Smooth muscle cell (in vitro differentiated cells): ENCODE data around the gene HINT3. TPM values are rescaled to one million over a fixed set of nuclear protein-coding genes. Genes with fewer than 3 reads are reported as not detected.

ENCODE experiments used
- DNase-seq: peaks from one replicate; lab custom pipeline; 2025; ENCODE audit not compliant: unreplicated experiment; lab: John Stamatoyannopoulos, UW
- H2AFZ ChIP-seq: fragments of 200-600 bp; sonication (generic); 2 replicates; pipeline ENCODE4 v1.6.0; 2016; ENCODE audit warnings: antibody characterized with exemption, low read depth, mild to moderate bottlenecking
- H3F3A ChIP-seq: fragments of 200-600 bp; sonication (generic); 2 replicates; pipeline ENCODE4 v1.6.0; 2017; ENCODE audit warnings: antibody characterized with exemption, low read depth
- H3K27ac ChIP-seq: fragments of 200-600 bp; sonication (generic); 2 replicates; pipeline ENCODE4 v1.5.1; 2016; ENCODE audit warnings: low read depth, mild to moderate bottlenecking
- H3K27me3 ChIP-seq: fragments of 200-600 bp; sonication (generic); 2 replicates; pipeline ENCODE4 v1.6.1; 2016; ENCODE audit warnings: low read depth, mild to moderate bottlenecking
- H3K36me3 ChIP-seq: fragments of 200-600 bp; sonication (generic); 2 replicates; pipeline ENCODE4 v1.5.1; 2016; ENCODE audit warnings: low read depth
- H3K4me1 ChIP-seq: fragments of 200-600 bp; sonication (generic); 2 replicates; pipeline ENCODE4 v1.5.1; 2016; ENCODE audit warnings: low read depth
- H3K4me2 ChIP-seq: fragments of 200-600 bp; sonication (generic); 2 replicates; pipeline ENCODE4 v1.6.0; 2016; ENCODE audit warnings: mild to moderate bottlenecking
- H3K4me3 ChIP-seq: fragments of 200-600 bp; sonication (generic); 2 replicates; pipeline ENCODE4 v1.5.1; 2016; ENCODE audit warnings: mild to moderate bottlenecking
- H3K79me2 ChIP-seq: fragments of 200-600 bp; sonication (generic); 2 replicates; pipeline ENCODE4 v1.6.0; 2016; ENCODE audit warnings: low read depth, mild to moderate bottlenecking
- H3K9ac ChIP-seq: fragments of 200-600 bp; sonication (generic); 2 replicates; pipeline ENCODE4 v1.6.0; 2016; ENCODE audit warnings: low read depth
- H3K9me3 ChIP-seq: fragments of 200-600 bp; sonication (generic); replicated peaks from 2 replicates; pipeline ENCODE4 v1.5.1; 2016; ENCODE audit warnings: low read depth
- H4K20me1 ChIP-seq: fragments of 200-600 bp; sonication (generic); 2 replicates; pipeline ENCODE4 v1.6.0; 2016; ENCODE audit warnings: low read depth
- CTCF ChIP-seq: fragments of 200-600 bp; sonication (generic); IDR thresholded peaks from 2 replicates; pipeline ENCODE4 v1.5.1; 2017; ENCODE audit warnings: borderline replicate concordance, mild to moderate bottlenecking, antibody characterized with exemption; ENCODE audit not compliant: insufficient read depth, poor library complexity, severe bottlenecking
- WGBS: methylation state at CpG from one replicate; pipeline ENCODE4 v1.1.7; 2016; ENCODE audit warnings: low lambda C conversion rate; 5-methylcytosine and 5-hydroxymethylcytosine counted together
- polyA plus RNA-seq: library from polyadenylated mRNA; unstranded; fragments of >200 nt; fragmentation: Nextera tagmentation; extraction: Ambion mirVana; gene quantifications from 2 replicates; pipeline ENCODE4 v1.2.1, GENCODE V29; 2016
- total RNA-seq: library from RNA; depleted of rRNA; stranded (reverse); fragments of >200 nt; gene quantifications from 2 replicates; pipeline ENCODE4 v1.2.3, GENCODE V29; 2014

Gene HINT3
- total and polyA plus RNA-seq, 2 experiments from 2014 or later, result 6.8 to 13.1 TPM

GRCh38 chr6:125955973-125956372 is 597 bp upstream of the HINT3 start:
- peaks cover 4% of the 10 kb centered on the region for H3F3A ChIP-seq
- TF ChIP-seq CTCF, result no peak
- H3K9me3 ChIP-seq, result no peaks in the 10 kb centered on the region
- H3K4me2 ChIP-seq, result peak overlapping the region; percentile 86
- peaks cover 11% of the 10 kb centered on the region for H3K4me1 ChIP-seq
- H3K27me3 ChIP-seq, result no peaks in the 10 kb centered on the region
- DNase-seq, result no peak
- WGBS, result 49% methylated on average over 5 of the region's 5 CpGs
- no peaks in the 10 kb centered on the region for H3K36me3 ChIP-seq
- peak overlapping the region; percentile 37 for H3K9ac ChIP-seq
- peak overlapping the region; percentile 53 for H3K27ac ChIP-seq
- peaks cover 33% of the 10 kb centered on the region for H3K79me2 ChIP-seq
- peak overlapping the region; percentile 98 for H3K4me3 ChIP-seq
- H4K20me1 ChIP-seq, result no peaks in the 10 kb centered on the region
- H2AFZ ChIP-seq, result peak overlapping the region; percentile 58

GRCh38 chr6:125957391-125957693 is 772 bp downstream of the HINT3 start:
- Histone ChIP-seq H3K27ac (peak overlapping the region; percentile 82), H3K79me2 (peaks cover 34% of the 10 kb centered on the region), H3K9ac (peak overlapping the region; percentile 91), H3K4me3 (peak overlapping the region; percentile 98), H3K4me2 (peak overlapping the region; percentile 86), H3K9me3 (no peaks in the 10 kb centered on the region), H3K36me3 (no peaks in the 10 kb centered on the region), H3K4me1 (peaks cover 11% of the 10 kb centered on the region), H3K27me3 (no peaks in the 10 kb centered on the region), H2AFZ (peak overlapping the region; percentile 100), H3F3A (no peaks in the 10 kb centered on the region), H4K20me1 (no peaks in the 10 kb centered on the region)
- 22% methylated on average over 3 of the region's 3 CpGs for WGBS
- no peak for TF ChIP-seq CTCF
- no peak for DNase-seq

- Histone ChIP-seq H3K27me3 (no peaks in the 10 kb centered on the region), H3K4me2 (peak overlapping the region; percentile 86), H3K27ac (peak overlapping the region; percentile 82), H3K79me2 (peaks cover 39% of the 10 kb centered on the region), H4K20me1 (no peaks in the 10 kb centered on the region), H3F3A (no peaks in the 10 kb centered on the region), H2AFZ (peak overlapping the region; percentile 100), H3K4me3 (peak overlapping the region; percentile 98), H3K36me3 (no peaks in the 10 kb centered on the region), H3K9ac (peak overlapping the region; percentile 91), H3K4me1 (peaks cover 11% of the 10 kb centered on the region), H3K9me3 (no peaks in the 10 kb centered on the region)
- 59% methylated on average over 4 of the region's 4 CpGs for WGBS
- DNase-seq, result no peak
- TF ChIP-seq CTCF, result no peak
Observed at GRCh38 chr6:125957845-125958244, 1.3 kb downstream of the HINT3 start.

- Histone ChIP-seq H3K4me1 (peaks cover 11% of the 10 kb centered on the region), H3K4me3 (no peak overlapping the region), H3F3A (no peaks in the 10 kb centered on the region), H4K20me1 (no peaks in the 10 kb centered on the region), H3K27ac (no peak overlapping the region), H3K4me2 (no peak overlapping the region), H3K9ac (no peak overlapping the region), H3K27me3 (no peaks in the 10 kb centered on the region), H3K36me3 (no peaks in the 10 kb centered on the region), H2AFZ (no peak overlapping the region), H3K79me2 (peaks cover 41% of the 10 kb centered on the region), H3K9me3 (no peaks in the 10 kb centered on the region)
- no peak for DNase-seq
- WGBS, result 94% methylated on average over 4 of the region's 4 CpGs
- no peak for TF ChIP-seq CTCF
Observed at GRCh38 chr6:125959041-125959440, 2.5 kb downstream of the HINT3 start.
